Breast epithelium (tissue), 4 donors: Measurements from ENCODE around the gene ABI3. TPM values are rescaled to one million over a fixed set of nuclear protein-coding genes. Genes with fewer than 3 reads are reported as not detected.

Experiments
- DNase-seq, 2 donors: peaks; one replicate each; pipeline ENCODE4 v3.0.0-alpha.2; 2019; ENCODE audit warnings: low spot score in 2 of 2
- H3K27ac ChIP-seq, 2 donors: fragments of 200-600 bp; sonication (generic) in 1 of 2; one replicate each; pipeline ENCODE4 v1.5.1; 2016 to 2019; ENCODE audit warnings: mild to moderate bottlenecking in 1 of 2
- H3K27me3 ChIP-seq, 2 donors: fragments of 200-600 bp; sonication (generic) in 1 of 2; one replicate each; pipeline versions ENCODE4 v1.5.1 to v1.6.0; 2017 to 2019; ENCODE audit warnings: control low read depth in 1 of 2, mild to moderate bottlenecking in 1 of 2
- H3K36me3 ChIP-seq: fragments of 200-600 bp; one replicate; pipeline ENCODE4 v1.5.1; 2019
- H3K4me1 ChIP-seq, 2 donors: fragments of 200-600 bp; sonication (generic); one replicate each; pipeline ENCODE4 v1.5.1; 2016 to 2019; ENCODE audit warnings: control low read depth in 1 of 2
- H3K4me3 ChIP-seq, 3 donors: fragments of 200-600 bp; sonication (generic); 1 replicate in 2 of 3; 2 replicates in 1 of 3; pipeline ENCODE4 v1.5.1; 2016 to 2019; ENCODE audit warnings: mild to moderate bottlenecking in 3 of 3, moderate library complexity in 2 of 3
- H3K9me3 ChIP-seq, 2 donors: fragments of 200-600 bp; sonication (generic) in 1 of 2; one replicate each; pipeline ENCODE4 v1.5.1; 2016 to 2019; ENCODE audit warnings: control low read depth in 1 of 2
- CTCF ChIP-seq, 3 donors: fragments of 450-650 bp; IDR thresholded peaks; one replicate each; pipeline ENCODE4 v1.5.1; 2016 to 2017; ENCODE audit warnings: antibody characterized with exemption in 3 of 3, mild to moderate bottlenecking in 3 of 3, moderate library complexity in 3 of 3
- POLR2A ChIP-seq: fragments of 450-650 bp; IDR thresholded peaks from one replicate; pipeline ENCODE4 v1.6.1; 2016; ENCODE audit warnings: antibody characterized with exemption, mild to moderate bottlenecking, moderate library complexity
- POLR2AphosphoS5 ChIP-seq, 3 donors: sonication (generic); formaldehyde crosslinking; IDR thresholded peaks; one replicate each; pipeline ENCODE4 v1.6.1; 2017; ENCODE audit warnings: antibody characterized with exemption in 3 of 3
- intact Hi-C: fragments of 100-400 bp; cut with DNase I; formaldehyde crosslinking; loops from one replicate; pipeline ENCODE4 v1.15.1; 2023; ENCODE audit warnings: low total_unique reads
- total RNA-seq, 3 donors: library from RNA; depleted of rRNA; stranded (reverse); fragments of >200 nt; gene quantifications; one replicate each; pipeline ENCODE4 v1.1.0, GENCODE V29; 2016

ABI3 gene
- total RNA-seq, 3 donors from 2014 or later: 1.9 to 5.2 (median 5.1) TPM

DNA sequence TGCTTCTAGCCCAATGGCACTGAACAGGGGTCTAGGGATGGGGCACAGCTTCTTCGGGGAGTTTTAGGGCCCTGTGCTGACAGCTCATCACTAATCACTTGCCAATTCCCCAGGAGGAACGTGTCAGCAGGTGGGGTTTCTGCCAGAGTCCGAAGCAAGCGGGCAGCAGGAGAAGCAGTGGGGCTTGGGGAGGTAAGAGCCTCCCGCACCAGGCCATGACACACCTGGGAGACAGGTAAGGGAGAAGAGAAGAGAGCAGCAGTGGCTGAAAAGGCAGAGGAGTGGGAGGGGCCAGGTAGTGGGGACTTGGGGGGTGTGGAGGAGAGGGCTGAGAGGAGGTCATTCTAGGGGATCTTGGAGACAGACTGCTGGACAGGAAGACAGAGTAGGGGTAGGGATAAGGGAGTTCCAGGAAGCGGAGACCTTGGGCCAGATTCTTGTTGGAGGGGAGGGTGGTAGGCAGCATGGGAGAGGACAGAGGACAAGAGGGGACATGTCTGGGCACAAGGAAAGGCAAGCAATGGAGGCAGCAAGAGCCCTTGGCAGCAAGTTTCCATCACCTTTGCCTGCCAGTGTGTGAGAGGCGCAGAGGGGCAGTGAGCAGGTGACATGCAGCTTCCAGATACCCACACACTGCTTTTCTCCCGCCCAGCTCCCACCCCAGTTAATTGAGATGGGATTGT lies 15.2 kb downstream of the ABI3 start:
- intact Hi-C loops: loop anchor here (5.0 kb wide), 1 partner anchor 918 kb away; no protein-coding TSS in a partner anchor

GRCh38 chr17:49226771-49227435 lies 16.4 kb downstream of the ABI3 start:
- no peak overlapping the region for H3K4me3 ChIP-seq
- H3K4me1 ChIP-seq: peaks cover 4 to 12% of the 10 kb centered on the region in 2 donors
- DNase-seq: no peak
- no peaks in the 10 kb centered on the region for H3K36me3 ChIP-seq
- intact Hi-C loops: loop anchor here (5.0 kb wide), 1 partner anchor 920 kb away; no protein-coding TSS in a partner anchor
- H3K27ac ChIP-seq: no peak overlapping the region
- TF ChIP-seq CTCF (IDR thresholded peaks at IDR 0.05): no peak
- TF ChIP-seq POLR2AphosphoS5 (IDR thresholded peaks at IDR 0.05): no peak
- no peak for TF ChIP-seq POLR2A
- H3K27me3 ChIP-seq: peaks cover 3 to 62% of the 10 kb centered on the region in 2 donors
- H3K9me3 ChIP-seq: no peaks in the 10 kb centered on the region

More for the DNA sequence above, 15.2 kb downstream of the ABI3 start:
- TF ChIP-seq POLR2AphosphoS5 (IDR thresholded peaks at IDR 0.05) (no peak), CTCF (IDR thresholded peaks at IDR 0.05) (no peak), POLR2A (no peak)
- no peak for DNase-seq
- Histone ChIP-seq H3K27me3 (peaks cover 3 to 58% of the 10 kb centered on the region in 2 donors), H3K36me3 (no peaks in the 10 kb centered on the region), H3K4me1 (peaks cover 4 to 12% of the 10 kb centered on the region in 2 donors), H3K27ac (no peak overlapping the region), H3K4me3 (no peak overlapping the region), H3K9me3 (no peaks in the 10 kb centered on the region)

DNA sequence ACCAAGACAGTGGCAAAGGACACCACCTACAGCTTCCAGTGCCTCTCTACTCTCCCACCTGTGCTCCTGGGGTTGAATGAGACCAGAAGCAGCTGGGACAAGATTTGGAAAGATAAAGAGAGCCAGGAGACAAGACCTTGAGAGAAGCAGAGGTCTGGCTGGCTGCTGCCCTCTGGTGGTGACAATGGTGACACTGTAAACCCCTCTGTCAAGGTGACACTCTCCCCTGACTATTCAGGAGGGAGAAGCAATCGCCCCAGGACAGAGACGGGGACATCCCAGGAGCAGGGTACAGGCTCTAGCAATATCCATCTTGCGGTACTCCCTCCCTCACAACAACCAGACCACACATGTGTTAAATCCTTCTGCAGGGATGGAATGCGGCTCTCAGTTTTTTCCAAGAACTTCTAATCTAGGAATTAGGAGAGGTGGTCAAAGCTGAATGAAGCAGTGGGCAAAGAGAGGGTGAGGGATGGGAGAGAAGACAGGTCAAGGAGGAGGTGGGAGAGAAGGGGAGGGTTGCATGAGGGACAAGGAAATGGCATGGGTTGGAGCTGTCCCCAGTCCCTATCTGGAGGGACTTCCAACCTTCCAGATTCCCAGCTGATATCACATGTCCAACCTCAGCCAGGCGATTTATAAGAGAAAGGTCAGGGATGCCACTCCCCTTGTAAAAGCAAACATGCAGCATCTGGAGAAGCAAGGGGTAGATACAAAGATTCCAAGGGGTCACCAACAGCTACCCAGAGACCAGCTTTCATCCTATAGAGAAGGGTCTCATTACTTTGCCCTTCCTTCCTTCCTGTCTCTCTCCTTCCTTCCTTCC lies 17.1 kb downstream of the ABI3 start:
- Histone ChIP-seq H3K4me3 (no peak overlapping the region), H3K36me3 (no peaks in the 10 kb centered on the region), H3K9me3 (no peaks in the 10 kb centered on the region), H3K27ac (no peak overlapping the region), H3K27me3 (peaks cover 3 to 58% of the 10 kb centered on the region in 2 donors), H3K4me1 (peaks cover 4 to 12% of the 10 kb centered on the region in 2 donors)
- intact Hi-C loops: loop anchor here (5.0 kb wide), 1 partner anchor 920 kb away; no protein-coding TSS in a partner anchor
- TF ChIP-seq POLR2AphosphoS5 (IDR thresholded peaks at IDR 0.05): no peak
- no peak for TF ChIP-seq POLR2A
- TF ChIP-seq CTCF (IDR thresholded peaks at IDR 0.05): peak; percentile 28 to 79 (median 70)
- peak in 1 of 2 donors; percentile 46 for DNase-seq

DNA sequence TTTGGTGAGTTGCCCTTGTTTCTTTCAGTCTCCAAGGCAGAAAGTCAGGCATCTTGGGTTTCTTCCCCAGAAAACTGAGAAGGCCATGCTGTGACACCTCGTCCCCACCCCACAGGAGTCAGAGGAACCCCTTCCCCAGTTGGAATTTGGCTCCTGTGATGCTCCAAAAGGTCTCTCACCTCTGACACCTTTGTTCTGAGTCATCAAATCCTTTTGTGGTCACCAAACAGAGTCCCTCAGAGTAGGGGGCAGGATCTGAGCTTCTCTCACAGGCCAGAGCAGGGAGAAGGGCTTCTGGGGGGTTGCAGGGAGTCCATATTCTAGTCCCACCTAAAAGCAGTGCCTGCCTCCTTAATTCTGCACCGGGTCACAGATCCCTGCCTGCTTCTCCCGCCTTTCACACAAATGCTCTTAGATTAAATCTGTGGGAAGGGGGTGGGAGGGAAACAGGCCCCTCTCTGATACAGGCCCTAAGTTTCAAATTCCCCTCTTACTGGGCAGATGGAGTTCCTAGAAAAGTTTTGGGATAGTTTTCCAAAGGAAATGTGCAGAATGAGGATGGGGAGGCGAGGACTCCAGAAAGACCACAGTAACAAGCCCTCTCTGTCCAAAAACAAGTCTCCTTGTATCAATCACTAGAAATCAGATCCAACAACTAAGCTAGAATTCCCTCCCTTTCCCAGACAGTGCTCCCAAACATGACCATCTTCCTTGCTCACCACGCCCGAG lies 18.7 kb downstream of the ABI3 start:
- peaks cover 3 to 42% of the 10 kb centered on the region in 2 donors for H3K27me3 ChIP-seq
- H3K4me3 ChIP-seq: peak overlapping the region in 2 of 3 donors; percentile 51 to 77
- H3K9me3 ChIP-seq: no peaks in the 10 kb centered on the region
- TF ChIP-seq CTCF (IDR thresholded peaks at IDR 0.05) (no peak), POLR2AphosphoS5 (IDR thresholded peaks at IDR 0.05) (no peak)
- no peak overlapping the region for H3K27ac ChIP-seq
- intact Hi-C loops: loop anchor here (5.0 kb wide), 1 partner anchor 922 kb away; no protein-coding TSS in a partner anchor
- DNase-seq: no peak
- no peaks in the 10 kb centered on the region for H3K36me3 ChIP-seq
- H3K4me1 ChIP-seq: peaks cover 4% of the 10 kb centered on the region in 2 donors
